CD14-positive monocyte (primary cell): ENCODE data around the gene MSX1. TPM values are rescaled to one million over a fixed set of nuclear protein-coding genes. Genes with fewer than 3 reads are reported as not detected.
A peak's percentile ranks its signal among the peaks of the same experiment; 100 is the strongest.

Experiments used
- DNase-seq, 3 donors: peaks; one replicate each; pipeline ENCODE4 v3.0.0-alpha.2; 2011 to 2022
- H2AFZ ChIP-seq: 2 replicates; pipeline ENCODE4 v1.6.0; 2012; ENCODE audit warnings: mild to moderate bottlenecking, low read depth, low read length, inconsistent platforms; ENCODE audit not compliant: insufficient read depth, poor library complexity, severe bottlenecking
- H3K27ac ChIP-seq, 2 donors: 1 replicate in 1 of 2; 2 replicates in 1 of 2; pipeline ENCODE4 v1.5.1; 2012 to 2013; ENCODE audit warnings: low read length in 2 of 2, control low read depth in 1 of 2, inconsistent platforms in 1 of 2, low read depth in 1 of 2, mild to moderate bottlenecking in 1 of 2
- H3K27me3 ChIP-seq, 2 donors: one replicate each; pipeline versions ENCODE4 v1.6.0 to v1.6.1; 2011 to 2013; ENCODE audit warnings: low read length in 2 of 2; ENCODE audit not compliant: control insufficient read depth in 2 of 2, insufficient read depth in 2 of 2
- H3K36me3 ChIP-seq, 2 donors: replicated peaks in 1 of 2; 1 replicate in 1 of 2; 2 replicates in 1 of 2; pipeline versions ENCODE4 v1.5.1 to v1.6.1; 2012 to 2013; ENCODE audit warnings: low read length in 2 of 2, control low read depth in 1 of 2, inconsistent platforms in 1 of 2, mild to moderate bottlenecking in 1 of 2; ENCODE audit not compliant: insufficient read depth in 2 of 2, control insufficient read depth in 1 of 2
- H3K4me1 ChIP-seq, 2 donors: 1 replicate in 1 of 2; 2 replicates in 1 of 2; pipeline versions ENCODE4 v1.5.1 to v1.6.1; 2012 to 2013; ENCODE audit warnings: low read length in 2 of 2, control low read depth in 1 of 2, inconsistent platforms in 1 of 2, mild to moderate bottlenecking in 1 of 2, moderate library complexity in 1 of 2; ENCODE audit not compliant: insufficient read depth in 2 of 2, control insufficient read depth in 1 of 2
- H3K4me2 ChIP-seq: replicated peaks from 2 replicates; pipeline ENCODE3; 2012; ENCODE audit warnings: low read length, moderate library complexity, mild to moderate bottlenecking; ENCODE audit not compliant: poor library complexity, severe bottlenecking; ENCODE audit errors: extremely low read depth
- H3K4me3 ChIP-seq, 3 experiments: fragments of 200-600 bp in 1 of 3; sonication (generic) in 1 of 3; replicated peaks in 1 of 3; 1 replicate in 2 of 3; 2 replicates in 1 of 3; pipeline ENCODE4 v1.5.1; 2011 to 2013; ENCODE audit warnings: low read length in 3 of 3, mild to moderate bottlenecking in 3 of 3, control low read depth in 2 of 3, low read depth in 2 of 3, inconsistent platforms in 1 of 3, moderate library complexity in 1 of 3
- H3K79me2 ChIP-seq: 2 replicates; pipeline ENCODE4 v1.6.0; 2012; ENCODE audit warnings: mild to moderate bottlenecking, control low read depth, inconsistent platforms, low read length, moderate library complexity; ENCODE audit not compliant: insufficient read depth
- H3K9ac ChIP-seq: 2 replicates; pipeline ENCODE4 v1.6.0; 2017; ENCODE audit warnings: low read length, mild to moderate bottlenecking; ENCODE audit not compliant: insufficient read depth, poor library complexity, severe bottlenecking
- H3K9me3 ChIP-seq, 2 donors: replicated peaks in 1 of 2; 1 replicate in 1 of 2; 2 replicates in 1 of 2; pipeline versions ENCODE4 v1.5.1 to v1.6.1; 2012 to 2013; ENCODE audit warnings: low read length in 2 of 2, control low read depth in 1 of 2; ENCODE audit not compliant: control insufficient read depth in 1 of 2, insufficient read depth in 1 of 2
- H4K20me1 ChIP-seq: 2 replicates; pipeline ENCODE4 v1.6.0; 2012; ENCODE audit warnings: mild to moderate bottlenecking, low read length, control low read depth, moderate library complexity; ENCODE audit not compliant: insufficient read depth
- H3K27ac Mint-ChIP-seq, 7 donors: one replicate each; pipeline ENCODE4 v1.8.0; 2020; ENCODE audit warnings: mild to moderate bottlenecking in 7 of 7, mixed read lengths in 7 of 7, moderate library complexity in 6 of 7, inconsistent platforms in 2 of 7
- H3K27me3 Mint-ChIP-seq, 3 donors: one replicate each; pipeline ENCODE4 v1.8.0; 2021 to 2022; ENCODE audit warnings: low read depth in 3 of 3, mild to moderate bottlenecking in 3 of 3, mixed read lengths in 3 of 3, moderate library complexity in 3 of 3, inconsistent platforms in 1 of 3
- H3K36me3 Mint-ChIP-seq, 2 donors: one replicate each; pipeline ENCODE4 v1.8.0; 2020; ENCODE audit warnings: mixed read lengths in 2 of 2, inconsistent platforms in 1 of 2, mild to moderate bottlenecking in 1 of 2
- H3K4me1 Mint-ChIP-seq: one replicate; pipeline ENCODE4 v1.8.0; 2020; ENCODE audit warnings: mild to moderate bottlenecking, mixed read lengths
- H3K4me3 Mint-ChIP-seq, 2 donors: one replicate each; pipeline ENCODE4 v1.8.0; 2020; ENCODE audit warnings: mild to moderate bottlenecking in 2 of 2, mixed read lengths in 2 of 2, moderate library complexity in 1 of 2
- H3K9me3 Mint-ChIP-seq, 7 donors: one replicate each; pipeline ENCODE4 v1.8.0; 2020 to 2022; ENCODE audit warnings: mixed read lengths in 7 of 7, mild to moderate bottlenecking in 6 of 7, moderate library complexity in 6 of 7, inconsistent platforms in 2 of 7
- CTCF ChIP-seq: fragments of 200-600 bp; IDR thresholded peaks from one replicate; pipeline ENCODE4 v1.8.0; 2022; ENCODE audit warnings: antibody characterized with exemption, mild to moderate bottlenecking
- WGBS: methylation state at CpG from one replicate; pipeline ENCODE4 v1.1.5; 2013; ENCODE audit warnings: missing lambda C conversion rate; ENCODE audit not compliant: insufficient coverage; 5-methylcytosine and 5-hydroxymethylcytosine counted together
- intact Hi-C, 2 donors: fragments of 100-400 bp; cut with micrococcal nuclease; formaldehyde crosslinking; loops; one replicate each; pipeline versions ENCODE4 v1.15.0 to v1.15.1; 2023
- polyA plus RNA-seq, 3 donors: library from polyadenylated mRNA; depleted of rRNA in 1 of 3; unstranded in 2 of 3; stranded (reverse) in 1 of 3; fragments of 300-500 nt in 2 of 3; fragments of >200 nt in 1 of 3; fragmentation: Illumina TruSeq in 2 of 3; gene quantifications; 1 replicate in 2 of 3; 2 replicates in 1 of 3; pipeline ENCODE4 v1.2.3, GENCODE V29; 2012 to 2021

The MSX1 gene
- polyA plus RNA-seq, 3 donors = not detected

GRCh38 chr4:4825431-4825830 is 34.0 kb upstream of the MSX1 start:
- intact Hi-C loops = no loop called here

GRCh38 chr4:4829837-4830236 is 29.6 kb upstream of the MSX1 start:
- Histone ChIP-seq H3K4me3 (no peak overlapping the region), H4K20me1 (no peaks in the 10 kb centered on the region), H3K36me3 (no peaks in the 10 kb centered on the region), H3K4me1 (no peaks in the 10 kb centered on the region), H3K9me3 (peaks cover 0 to 4% of the 10 kb centered on the region in 2 donors), H3K27me3 (peaks cover 2% of the 10 kb centered on the region in 2 donors), H2AFZ (no peak overlapping the region), H3K79me2 (no peaks in the 10 kb centered on the region), H3K9ac (no peak overlapping the region), H3K4me2 (no peak overlapping the region), H3K27ac (no peak overlapping the region)
- Mint-ChIP-seq H3K4me3 (no peak overlapping the region), H3K9me3 (peaks cover 4 to 14% (median 7%) of the 10 kb centered on the region in 7 donors), H3K4me1 (no peaks in the 10 kb centered on the region), H3K27ac (peak overlapping the region in 1 of 7 donors; percentile 54), H3K27me3 (peaks cover 11 to 15% (median 11%) of the 10 kb centered on the region in 3 donors), H3K36me3 (no peaks in the 10 kb centered on the region)
- WGBS = 94% methylated on average over 2 of the region's 2 CpGs
- intact Hi-C loops = no loop called here
- no peak for TF ChIP-seq CTCF
- no peak for DNase-seq

More at GRCh38 chr4:4825431-4825830, 34.0 kb upstream of the MSX1 start:
- H3K9me3 Mint-ChIP-seq = peaks cover 4 to 9% (median 7%) of the 10 kb centered on the region in 7 donors
- no peak overlapping the region for H3K4me2 ChIP-seq
- H3K9me3 ChIP-seq = peaks cover 0 to 8% of the 10 kb centered on the region in 2 donors
- H4K20me1 ChIP-seq = no peaks in the 10 kb centered on the region
- H3K36me3 Mint-ChIP-seq = no peaks in the 10 kb centered on the region
- H3K27me3 Mint-ChIP-seq = peaks cover 8 to 15% (median 8%) of the 10 kb centered on the region in 3 donors
- H3K4me1 Mint-ChIP-seq = no peaks in the 10 kb centered on the region
- no peak overlapping the region for H3K4me3 Mint-ChIP-seq
- no peaks in the 10 kb centered on the region for H3K4me1 ChIP-seq
- H3K79me2 ChIP-seq = no peaks in the 10 kb centered on the region
- H3K36me3 ChIP-seq = no peaks in the 10 kb centered on the region
- no peak overlapping the region for H3K27ac ChIP-seq
- 95% methylated on average over 3 of the region's 7 CpGs for WGBS
- DNase-seq = no peak
- no peak overlapping the region for H2AFZ ChIP-seq
- H3K27ac Mint-ChIP-seq = no peak overlapping the region
- TF ChIP-seq CTCF = no peak
- no peak overlapping the region for H3K4me3 ChIP-seq
- peaks cover 2% of the 10 kb centered on the region in 2 donors for H3K27me3 ChIP-seq
- H3K9ac ChIP-seq = no peak overlapping the region
